GM13977 (cell line): Measurements from ENCODE around the gene CYTH2.

Source experiments
- DNase-seq: peaks from one replicate; pipeline ENCODE4 v3.0.0; 2012; ENCODE audit warnings: low spot score
- in situ Hi-C: fragments of 300-500 bp; cut with MboI; formaldehyde crosslinking; loops from one replicate; pipeline ENCODE4 v1.12.0; 2022; ENCODE audit warnings: low sequenced_read_pairs, low pct_unique_long_range_greater_than_20kb, mixed read lengths, inconsistent platforms; ENCODE audit not compliant: unreplicated experiment
- TF ChIP-seq, protein P1 (sequence below): IDR thresholded peaks from 2 replicates; pipeline ENCODE4 v1.5.1; 2012; ENCODE audit warnings: mild to moderate bottlenecking, control low read depth; ENCODE audit not compliant: insufficient read depth; ENCODE audit errors: extremely low read depth, missing control alignments

Gene CYTH2

DNA sequence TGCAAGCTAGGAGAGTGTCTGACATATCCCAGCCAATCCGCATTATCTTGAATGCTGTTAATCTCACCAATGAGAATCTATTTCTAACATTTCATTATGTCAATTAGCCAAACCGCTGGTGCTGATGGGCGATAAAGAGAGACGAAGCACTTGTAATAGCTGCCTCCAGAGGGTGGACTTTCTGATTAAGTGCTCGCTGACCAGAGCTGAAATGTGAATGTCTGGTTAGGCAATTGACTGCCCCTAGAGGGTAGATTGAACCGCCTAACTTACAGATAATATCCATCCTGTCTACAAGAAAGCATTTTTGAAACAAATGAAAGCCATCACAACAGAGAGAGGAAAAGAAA is 23.9 kb upstream of the CYTH2 start:
- DNase-seq, result peak; percentile 80
- TF ChIP-seq, protein P1, sequence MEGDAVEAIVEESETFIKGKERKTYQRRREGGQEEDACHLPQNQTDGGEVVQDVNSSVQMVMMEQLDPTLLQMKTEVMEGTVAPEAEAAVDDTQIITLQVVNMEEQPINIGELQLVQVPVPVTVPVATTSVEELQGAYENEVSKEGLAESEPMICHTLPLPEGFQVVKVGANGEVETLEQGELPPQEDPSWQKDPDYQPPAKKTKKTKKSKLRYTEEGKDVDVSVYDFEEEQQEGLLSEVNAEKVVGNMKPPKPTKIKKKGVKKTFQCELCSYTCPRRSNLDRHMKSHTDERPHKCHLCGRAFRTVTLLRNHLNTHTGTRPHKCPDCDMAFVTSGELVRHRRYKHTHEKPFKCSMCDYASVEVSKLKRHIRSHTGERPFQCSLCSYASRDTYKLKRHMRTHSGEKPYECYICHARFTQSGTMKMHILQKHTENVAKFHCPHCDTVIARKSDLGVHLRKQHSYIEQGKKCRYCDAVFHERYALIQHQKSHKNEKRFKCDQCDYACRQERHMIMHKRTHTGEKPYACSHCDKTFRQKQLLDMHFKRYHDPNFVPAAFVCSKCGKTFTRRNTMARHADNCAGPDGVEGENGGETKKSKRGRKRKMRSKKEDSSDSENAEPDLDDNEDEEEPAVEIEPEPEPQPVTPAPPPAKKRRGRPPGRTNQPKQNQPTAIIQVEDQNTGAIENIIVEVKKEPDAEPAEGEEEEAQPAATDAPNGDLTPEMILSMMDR, result peak; percentile 23
- in situ Hi-C loops, result no loop called here

DNA sequence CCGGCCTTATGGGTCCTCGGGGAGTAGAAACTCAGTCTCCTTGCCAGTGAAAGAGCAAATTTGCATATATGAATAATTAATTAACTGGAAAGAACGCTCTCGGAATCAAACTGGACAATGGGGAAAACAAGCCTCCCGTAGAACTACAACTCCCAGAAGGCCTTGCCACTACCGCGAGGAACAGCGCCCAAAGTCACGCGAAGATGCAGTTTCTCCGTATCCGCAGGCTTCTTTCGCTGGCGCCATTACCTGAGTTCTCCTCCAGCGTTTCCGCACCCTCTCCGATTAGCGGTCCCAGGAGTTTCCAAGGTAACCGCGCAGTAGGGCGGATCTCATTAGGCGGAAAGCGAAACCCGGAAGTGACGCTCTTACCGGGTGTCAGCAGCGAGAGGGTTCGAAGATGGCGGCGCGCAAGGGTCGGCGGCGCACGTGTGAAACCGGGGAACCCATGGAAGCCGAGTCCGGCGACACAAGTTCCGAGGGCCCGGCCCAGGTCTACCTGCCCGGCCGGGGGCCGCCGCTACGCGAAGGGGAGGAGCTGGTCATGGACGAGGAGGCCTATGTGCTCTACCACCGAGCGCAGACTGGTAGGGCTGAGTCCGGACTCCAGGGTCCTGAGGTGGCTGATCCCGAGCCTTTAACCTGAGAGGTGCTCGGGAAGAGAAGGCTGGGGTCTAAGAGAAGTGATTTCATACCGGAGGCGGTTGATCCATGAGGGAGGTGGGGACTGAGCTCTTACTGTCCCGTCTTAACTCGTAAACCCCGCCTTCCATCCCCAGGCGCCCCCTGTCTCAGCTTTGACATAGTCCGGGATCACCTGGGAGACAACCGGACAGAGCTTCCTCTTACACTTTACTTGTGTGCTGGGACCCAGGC is 23.3 kb upstream of the CYTH2 start, which contains the start of gene GRWD1:
GRWD1 (plus strand) TSS at position 378 of the 876 bp plus-strand sequence; CDS start at position 401, 23 bp downstream.
- TF ChIP-seq, protein P1, result peak; percentile 22
- DNase-seq, result peak; percentile 97
- in situ Hi-C loops, result no loop called here

DNA sequence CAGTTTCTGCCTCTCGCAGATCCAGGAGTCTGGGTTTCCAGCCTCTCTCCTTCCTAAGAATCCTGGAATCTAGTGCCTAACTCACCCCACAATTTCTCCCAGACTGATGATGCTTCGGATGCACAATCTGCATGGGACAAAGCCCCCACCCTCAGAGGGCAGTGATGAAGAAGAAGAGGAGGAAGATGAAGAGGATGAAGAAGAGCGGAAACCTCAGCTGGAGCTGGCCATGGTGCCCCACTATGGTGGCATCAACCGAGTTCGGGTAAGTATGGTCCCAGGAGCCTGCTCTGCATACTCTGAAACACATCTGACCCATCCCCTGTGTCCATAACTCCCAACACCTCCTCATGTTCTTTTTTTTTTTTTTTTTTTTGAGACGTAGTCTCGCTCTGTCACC is 22.6 kb upstream of the CYTH2 start:
- no peak for DNase-seq
- in situ Hi-C loops, result no loop called here
- TF ChIP-seq, protein P1, result no peak

DNA sequence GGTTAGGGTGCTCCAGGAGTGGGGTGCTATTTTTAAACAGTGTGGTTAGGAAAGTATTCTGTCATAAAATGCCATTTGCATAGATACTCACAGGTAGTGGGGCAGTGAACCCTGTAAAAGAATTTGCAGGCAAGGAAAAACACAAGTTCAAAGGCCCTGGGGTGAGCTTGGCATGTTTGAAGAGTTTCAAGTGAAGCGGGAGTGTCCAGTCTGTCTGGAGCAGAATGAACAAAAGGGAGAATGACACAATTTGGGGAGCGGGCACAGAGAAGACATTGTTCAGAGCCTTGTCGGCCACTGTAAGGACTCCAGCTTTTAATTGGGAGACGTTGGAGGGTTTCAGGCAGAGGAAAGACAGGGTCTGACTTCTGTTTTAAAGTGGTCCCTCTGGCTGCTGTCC is 20.6 kb upstream of the CYTH2 start:
- in situ Hi-C loops, result no loop called here
- TF ChIP-seq, protein P1, result no peak
- no peak for DNase-seq

DNA sequence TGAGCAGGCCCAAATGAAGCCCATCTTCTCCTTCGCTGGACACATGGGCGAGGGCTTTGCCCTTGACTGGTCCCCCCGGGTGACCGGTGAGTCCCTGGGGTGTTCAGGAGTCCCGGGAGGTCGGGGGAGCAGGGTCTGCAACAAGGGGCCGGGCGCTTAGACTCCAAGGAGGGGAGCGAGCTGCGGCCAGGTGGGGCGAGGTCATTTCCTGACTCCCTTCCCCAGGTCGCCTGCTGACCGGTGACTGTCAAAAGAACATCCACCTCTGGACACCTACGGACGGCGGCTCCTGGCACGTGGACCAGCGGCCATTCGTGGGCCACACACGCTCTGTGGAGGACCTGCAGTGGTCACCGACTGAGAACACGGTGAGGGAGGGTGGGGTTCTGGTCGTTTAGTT is 18.7 kb upstream of the CYTH2 start:
- in situ Hi-C loops, result no loop called here
- DNase-seq, result no peak
- TF ChIP-seq, protein P1, result no peak

DNA sequence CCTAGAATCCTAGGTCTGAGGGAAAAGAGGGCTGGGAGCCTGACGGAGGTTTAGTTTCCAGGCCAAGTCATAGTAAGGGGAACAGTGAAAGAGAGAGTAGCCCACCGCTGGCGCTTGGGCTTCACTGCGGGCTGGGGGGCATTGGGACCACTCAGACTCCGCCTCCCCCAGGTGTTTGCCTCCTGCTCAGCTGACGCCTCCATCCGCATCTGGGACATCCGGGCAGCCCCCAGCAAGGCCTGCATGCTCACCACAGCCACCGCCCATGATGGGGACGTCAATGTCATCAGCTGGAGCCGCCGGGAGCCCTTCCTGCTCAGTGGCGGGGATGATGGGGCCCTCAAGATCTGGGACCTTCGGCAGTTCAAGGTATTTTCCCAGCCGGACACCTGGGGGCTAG is 18.3 kb upstream of the CYTH2 start:
- no peak for DNase-seq
- TF ChIP-seq, protein P1, result no peak
- in situ Hi-C loops, result no loop called here
